Measurements from ENCODE around the gene OBP2A.
"Not testable (repeated sequence)": the region's sequence is repeated elsewhere in the genome, so short reads cannot be mapped to it uniquely, and the experiment has no call there.

OBP2A gene

GRCh38 chr9:135531096-135531495 is 14.8 kb upstream of the OBP2A start:
- H3K4me3 ChIP-seq (replicated peaks in 1 of 2; ENCODE audit: low read depth in 2 of 2, low read length in 2 of 2): no peak overlapping the region
- DNase-seq (ENCODE audit: low read depth in 2 of 2): no peak
- TF ChIP-seq, protein P1, sequence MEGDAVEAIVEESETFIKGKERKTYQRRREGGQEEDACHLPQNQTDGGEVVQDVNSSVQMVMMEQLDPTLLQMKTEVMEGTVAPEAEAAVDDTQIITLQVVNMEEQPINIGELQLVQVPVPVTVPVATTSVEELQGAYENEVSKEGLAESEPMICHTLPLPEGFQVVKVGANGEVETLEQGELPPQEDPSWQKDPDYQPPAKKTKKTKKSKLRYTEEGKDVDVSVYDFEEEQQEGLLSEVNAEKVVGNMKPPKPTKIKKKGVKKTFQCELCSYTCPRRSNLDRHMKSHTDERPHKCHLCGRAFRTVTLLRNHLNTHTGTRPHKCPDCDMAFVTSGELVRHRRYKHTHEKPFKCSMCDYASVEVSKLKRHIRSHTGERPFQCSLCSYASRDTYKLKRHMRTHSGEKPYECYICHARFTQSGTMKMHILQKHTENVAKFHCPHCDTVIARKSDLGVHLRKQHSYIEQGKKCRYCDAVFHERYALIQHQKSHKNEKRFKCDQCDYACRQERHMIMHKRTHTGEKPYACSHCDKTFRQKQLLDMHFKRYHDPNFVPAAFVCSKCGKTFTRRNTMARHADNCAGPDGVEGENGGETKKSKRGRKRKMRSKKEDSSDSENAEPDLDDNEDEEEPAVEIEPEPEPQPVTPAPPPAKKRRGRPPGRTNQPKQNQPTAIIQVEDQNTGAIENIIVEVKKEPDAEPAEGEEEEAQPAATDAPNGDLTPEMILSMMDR (IDR thresholded peaks at IDR 0.05; ENCODE audit: low read depth, low read length): no peak

DNA sequence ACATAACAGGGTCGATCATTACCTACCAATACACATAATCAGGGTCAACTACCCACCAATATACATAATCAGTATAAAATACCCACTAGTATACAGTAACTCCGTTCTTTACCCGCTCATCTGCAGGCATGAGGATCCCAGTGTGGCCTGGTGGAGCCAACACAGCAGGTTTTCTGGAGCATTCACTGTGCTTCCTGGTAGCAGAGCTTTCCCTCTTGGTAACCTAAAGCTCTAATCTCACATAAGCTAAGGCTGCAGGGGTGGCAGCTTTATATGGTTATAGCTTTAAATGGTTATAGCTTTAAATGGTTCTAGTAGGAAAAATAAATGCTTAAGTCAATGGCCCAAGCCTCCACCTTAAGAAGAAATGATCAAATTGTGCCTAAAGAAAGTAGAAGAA is 12.8 kb upstream of the OBP2A start:
- TF ChIP-seq, protein P1 (IDR thresholded peaks at IDR 0.05; ENCODE audit: low read depth, low read length): no peak
- H3K4me3 ChIP-seq (replicated peaks in 1 of 2; ENCODE audit: low read depth in 2 of 2, low read length in 2 of 2): no peak overlapping the region
- DNase-seq (ENCODE audit: low read depth in 2 of 2): no peak

DNA sequence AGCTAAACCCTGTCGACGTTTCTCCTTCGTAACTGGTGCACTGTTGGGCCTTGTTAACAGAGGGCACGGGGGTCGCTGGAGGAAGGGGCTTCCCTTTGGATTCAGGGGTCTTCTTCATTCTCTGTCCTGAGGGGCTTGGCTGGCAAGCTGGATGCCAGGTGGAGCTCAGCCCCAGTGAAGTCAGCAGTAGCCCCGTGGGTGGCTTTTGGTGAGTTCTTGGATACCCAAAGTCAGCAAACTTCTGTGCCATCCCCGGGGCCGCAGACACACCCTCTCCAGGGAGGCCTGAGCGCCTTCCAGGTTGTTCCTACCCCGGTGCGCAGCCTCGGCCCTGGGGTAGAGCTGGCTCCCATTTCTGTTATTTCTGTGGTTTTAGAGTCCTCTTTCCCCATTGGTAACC is 12.3 kb upstream of the OBP2A start:
- H3K4me3 ChIP-seq (replicated peaks in 1 of 2; ENCODE audit: low read depth in 2 of 2, low read length in 2 of 2): no peak overlapping the region
- DNase-seq (ENCODE audit: low read depth in 2 of 2): no peak
- TF ChIP-seq, protein P1 (IDR thresholded peaks at IDR 0.05; ENCODE audit: low read depth, low read length): no peak

DNA sequence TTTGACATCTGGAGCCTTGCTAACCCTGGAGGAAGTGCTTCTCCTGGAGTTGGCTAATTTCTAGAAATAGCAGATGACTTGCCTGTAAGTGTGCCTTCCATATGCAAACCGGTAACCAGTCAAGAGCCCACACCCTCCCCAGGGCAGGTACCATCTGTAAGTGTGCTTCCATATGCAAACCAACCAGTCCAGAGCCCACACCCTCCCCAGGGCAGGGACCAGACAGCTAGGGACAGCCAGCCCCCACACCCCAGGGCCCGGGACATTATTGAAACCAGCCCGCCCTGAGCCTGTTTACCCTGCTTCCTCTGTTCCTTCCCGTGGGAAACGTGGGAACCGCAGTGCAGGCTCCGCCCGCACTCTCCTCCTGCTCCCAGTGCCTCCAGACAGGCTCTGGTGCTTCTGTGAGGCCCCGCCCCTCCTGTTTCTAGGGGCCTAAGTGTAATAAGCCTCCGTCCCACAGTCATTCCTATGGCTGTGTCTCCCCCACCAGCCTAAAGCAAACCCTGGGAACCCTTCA is 11.7 kb upstream of the OBP2A start:
- DNase-seq (ENCODE audit: low read depth in 2 of 2); H3K4me3 ChIP-seq (replicated peaks in 1 of 2; ENCODE audit: low read depth in 2 of 2, low read length in 2 of 2): not testable (repeated sequence)

DNA sequence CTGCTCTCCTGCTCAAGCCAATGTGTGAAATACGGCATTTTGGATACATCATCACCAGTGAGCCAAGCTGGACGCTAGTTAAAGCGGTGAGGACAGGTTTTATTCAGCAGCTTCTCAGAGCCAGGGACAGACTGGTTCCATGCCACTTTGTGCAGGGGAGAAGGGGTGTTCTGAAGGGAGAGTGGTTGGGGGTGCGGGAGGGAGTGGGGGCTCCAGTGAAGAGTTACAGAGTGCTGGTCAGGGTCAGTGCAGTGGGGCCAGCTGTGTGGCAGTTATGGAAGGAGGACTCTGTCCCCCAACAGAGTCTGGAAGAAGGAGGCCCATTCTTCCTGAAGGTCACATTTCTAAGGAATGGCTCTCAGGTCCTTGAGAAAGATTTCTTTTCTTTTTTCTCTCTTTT is 11.1 kb upstream of the OBP2A start:
- H3K4me3 ChIP-seq (replicated peaks in 1 of 2; ENCODE audit: low read depth in 2 of 2, low read length in 2 of 2); DNase-seq (ENCODE audit: low read depth in 2 of 2): not testable (repeated sequence)

GRCh38 chr9:135535631-135536030 is 10.3 kb upstream of the OBP2A start:
- DNase-seq (ENCODE audit: low read depth in 2 of 2); H3K4me3 ChIP-seq (replicated peaks in 1 of 2; ENCODE audit: low read depth in 2 of 2, low read length in 2 of 2): not testable (repeated sequence)

DNA sequence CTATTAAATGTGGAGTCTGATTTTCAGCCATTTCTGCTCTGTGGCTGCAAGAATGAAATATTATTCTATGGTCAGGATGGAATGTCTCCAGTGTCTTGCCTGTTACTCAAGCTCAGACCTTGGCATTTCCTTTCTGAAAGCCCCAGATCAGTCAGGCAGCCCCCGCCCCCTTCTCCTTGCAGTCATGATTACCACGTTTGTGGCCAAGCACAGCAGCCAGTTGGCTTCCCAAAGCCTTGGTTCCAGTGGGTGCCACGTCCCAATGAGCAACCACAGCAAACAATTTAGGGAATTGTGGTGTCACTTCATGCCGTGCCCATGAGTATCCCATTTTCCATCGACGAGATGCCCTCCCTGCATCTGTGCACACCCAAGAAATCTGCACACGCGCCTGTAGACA is 9.7 kb upstream of the OBP2A start:
- TF ChIP-seq, protein P1 (IDR thresholded peaks at IDR 0.05; ENCODE audit: low read depth, low read length): no peak
- H3K4me3 ChIP-seq (replicated peaks in 1 of 2; ENCODE audit: low read depth in 2 of 2, low read length in 2 of 2): no peak overlapping the region
- DNase-seq (ENCODE audit: low read depth in 2 of 2): peak; percentile 47 to 58

DNA sequence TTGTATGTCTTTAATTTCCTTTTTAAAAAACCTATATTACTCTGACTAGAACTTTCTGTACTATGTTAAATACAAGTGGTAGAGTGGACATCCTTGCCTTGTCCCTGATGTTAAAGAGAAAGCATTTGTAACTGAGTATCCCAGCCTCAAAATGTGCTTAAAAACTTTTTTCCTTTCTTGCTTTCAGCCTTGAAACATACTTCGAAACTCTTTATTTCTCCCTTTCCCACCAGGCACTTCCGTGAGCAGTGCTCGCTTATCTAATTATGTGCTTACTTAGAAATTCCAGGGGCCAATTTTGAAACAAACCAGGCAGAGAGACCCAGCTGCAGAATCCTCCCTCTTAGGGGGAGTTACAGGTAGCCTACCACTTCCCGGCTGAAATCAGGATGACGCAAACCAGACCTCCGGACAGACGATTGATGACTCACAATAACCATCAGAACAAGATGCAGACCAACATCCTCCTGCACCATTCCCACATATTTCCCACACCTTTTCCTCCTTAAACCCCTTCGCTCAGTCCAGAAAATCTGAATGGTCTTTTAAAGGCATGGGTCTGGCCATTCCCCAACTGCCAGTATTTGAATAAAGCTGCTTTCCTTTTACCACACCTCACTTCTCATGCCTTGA is 2.5 kb upstream of the OBP2A start:
- peak; percentile 54 to 63 for DNase-seq (ENCODE audit: low read depth in 2 of 2)
- H3K4me3 ChIP-seq (replicated peaks in 1 of 2; ENCODE audit: low read depth in 2 of 2, low read length in 2 of 2): not testable (repeated sequence)

DNA sequence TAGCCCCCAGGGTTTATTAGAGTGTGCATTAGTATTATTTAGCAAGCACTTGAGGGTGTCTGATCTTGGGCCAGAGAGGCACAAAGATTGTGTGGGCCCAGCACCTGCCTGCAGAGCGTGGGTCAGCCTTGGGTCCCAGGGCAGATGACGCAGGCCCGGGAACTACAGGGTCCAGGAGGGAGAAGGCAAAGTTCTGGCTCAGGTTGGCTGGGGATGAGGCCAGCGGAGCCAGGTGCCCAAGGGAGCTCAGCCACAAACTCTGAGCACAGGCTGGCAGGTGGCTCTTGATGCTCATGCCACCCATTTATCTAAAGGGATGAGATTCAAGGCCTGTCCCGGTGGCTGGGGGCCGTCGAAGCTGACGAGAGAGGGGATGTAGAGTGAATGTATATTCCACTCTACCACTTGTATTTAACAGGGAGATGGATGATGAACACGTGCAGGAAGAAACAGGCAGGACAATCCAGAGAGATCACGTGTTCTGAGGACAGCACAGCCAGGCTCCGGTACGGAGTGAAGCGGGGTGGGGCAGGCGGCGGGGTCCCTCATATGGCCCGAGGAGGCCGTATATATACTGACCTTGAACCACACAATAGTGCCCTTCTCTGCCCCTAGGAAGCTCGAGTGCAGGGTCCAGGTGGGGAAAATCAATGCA is 818 bp upstream of the OBP2A start:
- TF ChIP-seq, protein P1 (IDR thresholded peaks at IDR 0.05; ENCODE audit: low read depth, low read length): no peak
- DNase-seq (ENCODE audit: low read depth in 2 of 2): no peak

DNA sequence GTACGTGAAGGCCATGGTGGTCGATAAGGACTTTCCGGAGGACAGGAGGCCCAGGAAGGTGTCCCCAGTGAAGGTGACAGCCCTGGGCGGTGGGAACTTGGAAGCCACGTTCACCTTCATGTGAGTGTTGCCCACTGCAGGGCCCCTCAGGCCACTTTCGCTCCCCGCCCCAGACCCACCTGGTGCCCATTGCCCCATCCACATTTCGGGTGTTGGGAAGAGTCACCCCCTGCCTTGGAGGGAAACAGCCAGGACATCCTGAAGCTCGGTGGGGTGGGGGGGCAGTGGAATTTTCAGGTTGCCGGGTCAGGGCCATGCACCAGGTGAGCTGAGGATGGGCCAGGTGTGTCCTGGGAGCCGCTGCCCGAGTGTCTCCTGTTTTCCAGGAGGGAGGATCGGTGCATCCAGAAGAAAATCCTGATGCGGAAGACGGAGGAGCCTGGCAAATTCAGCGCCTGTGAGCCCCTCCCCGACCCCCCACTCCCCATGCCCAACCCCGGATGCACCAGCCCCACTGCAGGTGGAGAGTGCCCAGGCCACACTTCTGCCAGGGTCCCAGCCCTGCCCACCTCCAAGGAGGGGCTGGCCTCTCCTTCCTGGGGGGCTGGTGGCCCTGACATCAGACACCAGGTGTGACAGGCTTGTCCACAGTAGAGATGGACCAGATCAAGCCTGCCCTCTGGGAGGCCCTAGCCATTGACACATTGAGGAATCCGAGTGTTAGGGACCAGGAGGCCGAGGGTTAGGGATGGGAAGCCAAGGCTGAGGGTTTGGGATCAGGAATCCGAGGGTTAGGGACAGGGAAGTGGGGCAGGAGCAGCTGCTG is 1.1 kb downstream of the OBP2A start:
- DNase-seq (ENCODE audit: low read depth in 2 of 2); H3K4me3 ChIP-seq (replicated peaks in 1 of 2; ENCODE audit: low read depth in 2 of 2, low read length in 2 of 2): not testable (repeated sequence)

More for the DNA sequence above, 818 bp upstream of the OBP2A start:
- no peak overlapping the region for H3K4me3 ChIP-seq (replicated peaks in 1 of 2; ENCODE audit: low read depth in 2 of 2, low read length in 2 of 2)

Data from cardiac fibroblast (primary cell).